ENCODE measurements around the gene ADARB2.

Gene ADARB2

GRCh38 chr10:1134156-1134555, 603.2 kb downstream of the ADARB2 start:
- Histone ChIP-seq H3K27me3 (ENCODE audit: insufficient read depth, poor library complexity, severe bottlenecking) (no peaks in the 10 kb centered on the region), H3K27ac (ENCODE audit: poor library complexity, severe bottlenecking) (no peak overlapping the region), H3K4me1 (ENCODE audit: insufficient read depth, poor library complexity, severe bottlenecking) (no peaks in the 10 kb centered on the region), H3K9me3 (ENCODE audit: severe bottlenecking) (no peaks in the 10 kb centered on the region), H3K36me3 (ENCODE audit: low read depth) (peaks cover 27% of the 10 kb centered on the region), H3K4me3 (ENCODE audit: severe bottlenecking) (no peak overlapping the region)
- no peak for ATAC-seq (ENCODE audit: low read depth)
- no peak for DNase-seq (ENCODE audit: low spot score)
- TF ChIP-seq CTCF (IDR thresholded peaks at IDR 0.05; ENCODE audit: poor library complexity, severe bottlenecking): no peak

- Histone ChIP-seq H3K27ac (ENCODE audit: poor library complexity, severe bottlenecking) (no peak overlapping the region), H3K4me3 (ENCODE audit: severe bottlenecking) (no peak overlapping the region), H3K9me3 (ENCODE audit: severe bottlenecking) (no peaks in the 10 kb centered on the region), H3K27me3 (ENCODE audit: insufficient read depth, poor library complexity, severe bottlenecking) (no peaks in the 10 kb centered on the region), H3K36me3 (ENCODE audit: low read depth) (peaks cover 33% of the 10 kb centered on the region), H3K4me1 (ENCODE audit: insufficient read depth, poor library complexity, severe bottlenecking) (no peaks in the 10 kb centered on the region)
- DNase-seq (ENCODE audit: low spot score) (no peak), ATAC-seq (ENCODE audit: low read depth) (no peak)
- no peak for TF ChIP-seq CTCF (IDR thresholded peaks at IDR 0.05; ENCODE audit: poor library complexity, severe bottlenecking)
Observed at GRCh38 chr10:1133495-1134045, 603.8 kb downstream of the ADARB2 start.

GRCh38 chr10:1132584-1132983, 604.7 kb downstream of the ADARB2 start:
- no peak for TF ChIP-seq CTCF (IDR thresholded peaks at IDR 0.05; ENCODE audit: poor library complexity, severe bottlenecking)
- no peak for ATAC-seq (ENCODE audit: low read depth)
- H3K9me3 ChIP-seq (ENCODE audit: severe bottlenecking): no peaks in the 10 kb centered on the region
- H3K4me3 ChIP-seq (ENCODE audit: severe bottlenecking): no peak overlapping the region
- no peaks in the 10 kb centered on the region for H3K4me1 ChIP-seq (ENCODE audit: insufficient read depth, poor library complexity, severe bottlenecking)
- H3K36me3 ChIP-seq (ENCODE audit: low read depth): peaks cover 34% of the 10 kb centered on the region
- no peaks in the 10 kb centered on the region for H3K27me3 ChIP-seq (ENCODE audit: insufficient read depth, poor library complexity, severe bottlenecking)
- no peak overlapping the region for H3K27ac ChIP-seq (ENCODE audit: poor library complexity, severe bottlenecking)
- DNase-seq (ENCODE audit: low spot score): no peak

GRCh38 chr10:1130995-1131790, 606.1 kb downstream of the ADARB2 start:
- H3K27me3 ChIP-seq (ENCODE audit: insufficient read depth, poor library complexity, severe bottlenecking): no peaks in the 10 kb centered on the region
- DNase-seq (ENCODE audit: low spot score): no peak
- no peak for TF ChIP-seq CTCF (IDR thresholded peaks at IDR 0.05; ENCODE audit: poor library complexity, severe bottlenecking)
- H3K4me3 ChIP-seq (ENCODE audit: severe bottlenecking): no peak overlapping the region
- peaks cover 44% of the 10 kb centered on the region for H3K36me3 ChIP-seq (ENCODE audit: low read depth)
- no peak overlapping the region for H3K27ac ChIP-seq (ENCODE audit: poor library complexity, severe bottlenecking)
- H3K9me3 ChIP-seq (ENCODE audit: severe bottlenecking): no peaks in the 10 kb centered on the region
- ATAC-seq (ENCODE audit: low read depth): no peak
- no peaks in the 10 kb centered on the region for H3K4me1 ChIP-seq (ENCODE audit: insufficient read depth, poor library complexity, severe bottlenecking)

- H3K27ac ChIP-seq (ENCODE audit: poor library complexity, severe bottlenecking): no peak overlapping the region
- no peak for TF ChIP-seq CTCF (IDR thresholded peaks at IDR 0.05; ENCODE audit: poor library complexity, severe bottlenecking)
- peaks cover 48% of the 10 kb centered on the region for H3K36me3 ChIP-seq (ENCODE audit: low read depth)
- no peak for DNase-seq (ENCODE audit: low spot score)
- H3K27me3 ChIP-seq (ENCODE audit: insufficient read depth, poor library complexity, severe bottlenecking): no peaks in the 10 kb centered on the region
- no peak overlapping the region for H3K4me3 ChIP-seq (ENCODE audit: severe bottlenecking)
- no peak for ATAC-seq (ENCODE audit: low read depth)
- no peaks in the 10 kb centered on the region for H3K4me1 ChIP-seq (ENCODE audit: insufficient read depth, poor library complexity, severe bottlenecking)
- H3K9me3 ChIP-seq (ENCODE audit: severe bottlenecking): no peaks in the 10 kb centered on the region
Observed at GRCh38 chr10:1130226-1130625, 607.1 kb downstream of the ADARB2 start.

Measured in RWPE2 (cell line).